Lung (tissue), 12 donors: Measurements from ENCODE around the gene METTL24. TPM values are rescaled to one million over a fixed set of nuclear protein-coding genes. Genes with fewer than 3 reads are reported as not detected.

Experiments
- ATAC-seq: fragments of 200-7000 bp; cut with Tn5 transposase; one replicate; pipeline ENCODE4 v1.9.1; 2020; ENCODE audit warnings: moderate number of reproducible peaks; ENCODE audit not compliant: insufficient read depth, low FRiP score
- DNase-seq, 3 donors: peaks; one replicate each; pipeline ENCODE4 v3.0.0-alpha.2; 2013 to 2017
- H3K27ac ChIP-seq, 2 donors: one replicate each; pipeline ENCODE4 v1.5.1; 2013; ENCODE audit warnings: mild to moderate bottlenecking in 2 of 2, moderate library complexity in 2 of 2, control low read depth in 1 of 2, inconsistent platforms in 1 of 2, low read depth in 1 of 2, low read length in 1 of 2
- H3K27me3 ChIP-seq, 3 donors: one replicate each; pipeline ENCODE4 v1.5.1; 2013; ENCODE audit warnings: low read length in 2 of 3; ENCODE audit not compliant: control insufficient read depth in 3 of 3, insufficient read depth in 3 of 3
- H3K36me3 ChIP-seq, 4 donors: one replicate each; pipeline ENCODE4 v1.5.1; 2013; ENCODE audit warnings: low read length in 4 of 4, mild to moderate bottlenecking in 1 of 4, moderate library complexity in 1 of 4; ENCODE audit not compliant: control insufficient read depth in 4 of 4, insufficient read depth in 4 of 4
- H3K4me1 ChIP-seq, 5 donors: one replicate each; pipeline ENCODE4 v1.5.1; 2013; ENCODE audit warnings: low read length in 5 of 5, mild to moderate bottlenecking in 2 of 5, moderate library complexity in 1 of 5; ENCODE audit not compliant: control insufficient read depth in 5 of 5, insufficient read depth in 5 of 5
- H3K4me3 ChIP-seq: one replicate; pipeline ENCODE4 v1.5.1; 2013; ENCODE audit warnings: mild to moderate bottlenecking, control low read depth, moderate library complexity
- H3K9ac ChIP-seq, 2 donors: one replicate each; pipeline ENCODE4 v1.5.1; 2013; ENCODE audit warnings: low read length in 2 of 2, control low read depth in 1 of 2; ENCODE audit not compliant: insufficient read depth in 1 of 2
- H3K9me3 ChIP-seq, 4 donors: one replicate each; pipeline ENCODE4 v1.5.1; 2013; ENCODE audit warnings: low read length in 3 of 4, mild to moderate bottlenecking in 1 of 4, moderate library complexity in 1 of 4; ENCODE audit not compliant: control insufficient read depth in 4 of 4, insufficient read depth in 3 of 4
- WGBS, 2 donors: extraction: QIAGEN DNeasy Blood & Tissue Kit; methylation state at CpG; one replicate each; pipeline ENCODE4 v1.1.7; 2013; 5-methylcytosine and 5-hydroxymethylcytosine counted together
- polyA plus RNA-seq, 2 donors: library from polyadenylated mRNA; stranded (reverse); fragments of 200-250 nt; gene quantifications; one replicate each; pipeline ENCODE4 v1.2.1, GENCODE V29; 2013
- total RNA-seq, 2 donors: library from RNA; depleted of rRNA in 1 of 2; stranded (reverse); fragments of >200 nt in 1 of 2; gene quantifications; one replicate each; pipeline ENCODE4 v1.2.1, GENCODE V29; 2014 to 2021
- TF ChIP-seq, protein P1 (sequence below): IDR thresholded peaks from 2 replicates; pipeline ENCODE4 v1.5.1; 2012; ENCODE audit warnings: mild to moderate bottlenecking; ENCODE audit errors: control extremely low read depth, extremely low read depth
- donor health status: control.
- donor health status: control.
- donor health status: Bipolar disorder and iron deficiency.
- donor health status: healthy.
- donor health status: DM: yes; HTN: yes; CAD: no.

Gene METTL24
- total and polyA plus RNA-seq, 4 donors: 0.73 to 3.7 (median 2.0) TPM; not detected in 1

DNA sequence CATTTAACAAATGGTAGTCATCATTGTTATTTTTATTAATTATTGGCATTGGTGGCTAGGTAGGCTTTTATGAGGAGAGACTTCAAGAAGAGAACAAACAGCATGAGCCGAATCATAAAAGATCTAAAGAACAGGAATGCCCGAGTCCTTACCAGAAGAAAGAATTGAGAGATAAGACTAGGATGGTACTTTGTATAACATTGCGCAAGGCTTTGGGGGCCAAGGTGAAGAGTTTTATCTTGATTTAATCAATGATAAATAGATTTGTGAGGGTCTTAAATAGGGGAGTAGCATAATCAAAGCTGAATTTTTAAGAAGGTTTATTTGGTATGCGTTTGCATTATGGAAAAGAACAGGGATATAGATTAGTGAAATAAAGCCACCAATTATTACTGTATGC lies 162.5 kb downstream of the METTL24 start:
- 87 to 92% methylated on average over 4 of the region's 4 CpGs for WGBS, 2 donors
- no peak for ATAC-seq

More for the DNA sequence above, 162.5 kb downstream of the METTL24 start:
- Histone ChIP-seq H3K4me1 (peaks cover 0 to 7% (median 1%) of the 10 kb centered on the region in 5 donors), H3K9ac (no peak overlapping the region), H3K27ac (no peak overlapping the region), H3K4me3 (no peak overlapping the region), H3K36me3 (peaks cover 0 to 6% (median 4%) of the 10 kb centered on the region in 4 donors), H3K9me3 (no peaks in the 10 kb centered on the region), H3K27me3 (no peaks in the 10 kb centered on the region)
- no peak for DNase-seq
- TF ChIP-seq, protein P1, sequence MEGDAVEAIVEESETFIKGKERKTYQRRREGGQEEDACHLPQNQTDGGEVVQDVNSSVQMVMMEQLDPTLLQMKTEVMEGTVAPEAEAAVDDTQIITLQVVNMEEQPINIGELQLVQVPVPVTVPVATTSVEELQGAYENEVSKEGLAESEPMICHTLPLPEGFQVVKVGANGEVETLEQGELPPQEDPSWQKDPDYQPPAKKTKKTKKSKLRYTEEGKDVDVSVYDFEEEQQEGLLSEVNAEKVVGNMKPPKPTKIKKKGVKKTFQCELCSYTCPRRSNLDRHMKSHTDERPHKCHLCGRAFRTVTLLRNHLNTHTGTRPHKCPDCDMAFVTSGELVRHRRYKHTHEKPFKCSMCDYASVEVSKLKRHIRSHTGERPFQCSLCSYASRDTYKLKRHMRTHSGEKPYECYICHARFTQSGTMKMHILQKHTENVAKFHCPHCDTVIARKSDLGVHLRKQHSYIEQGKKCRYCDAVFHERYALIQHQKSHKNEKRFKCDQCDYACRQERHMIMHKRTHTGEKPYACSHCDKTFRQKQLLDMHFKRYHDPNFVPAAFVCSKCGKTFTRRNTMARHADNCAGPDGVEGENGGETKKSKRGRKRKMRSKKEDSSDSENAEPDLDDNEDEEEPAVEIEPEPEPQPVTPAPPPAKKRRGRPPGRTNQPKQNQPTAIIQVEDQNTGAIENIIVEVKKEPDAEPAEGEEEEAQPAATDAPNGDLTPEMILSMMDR: no peak

Other genes starting within 250 kb of the METTL24 start
- 1 to 10 TPM; 2.9 to 4.6 TPM for gene WASF1, start 178.7 kb downstream of the METTL24 start, total RNA-seq
- 1 to 10 TPM; 1.9 to 3.8 TPM for gene WASF1, start 178.7 kb downstream of the METTL24 start, polyA plus RNA-seq
- 10 to 100 TPM; 18.2 to 25.3 TPM for gene CDC40, start 177.9 kb downstream of the METTL24 start, total RNA-seq
- gene CDC40, start 177.9 kb downstream of the METTL24 start, polyA plus RNA-seq: 10 to 100 TPM in 1 of 2 donors, 1 to 10 TPM in 1; 5.5 to 12.9 TPM
- gene DDO, start 57.2 kb upstream of the METTL24 start, total RNA-seq: 1 to 10 TPM; 1.8 to 3.1 TPM
- gene DDO, start 57.2 kb upstream of the METTL24 start, polyA plus RNA-seq: 1 to 10 TPM in 1 of 2 donors, under 1 TPM in 1; 0.79 to 2.2 TPM
- gene SLC22A16, start 118.3 kb upstream of the METTL24 start, total RNA-seq: 1 to 10 TPM in 1 of 2 donors, under 1 TPM in 1; 0.65 to 1.3 TPM
- 1 to 10 TPM in 1 of 2 donors, under 1 TPM in 1; 0.37 to 3.2 TPM for gene SLC22A16, start 118.3 kb upstream of the METTL24 start, polyA plus RNA-seq